ENCODE data around the gene DRD5. TPM values are rescaled to one million over a fixed set of nuclear protein-coding genes. Genes with fewer than 3 reads are reported as not detected.
"Not testable (repeated sequence)": the region's sequence is repeated elsewhere in the genome, so short reads cannot be mapped to it uniquely, and the experiment has no call there.

Gene DRD5
- total RNA-seq = not detected

GRCh38 chr4:9781343-9782135, at the start of gene DRD5:
Gene DRD5, plus strand, starts transcription at chr4:9781634. Its CDS starts 396 bp downstream, at chr4:9782030.
- DNase-seq (ENCODE audit: extremely low spot score in 2 of 2) = no peak
- intact Hi-C loops (cut with DNase I) = no loop called here
- no peaks in the 10 kb centered on the region for H3K36me3 ChIP-seq
- H3K9me3 ChIP-seq = no peaks in the 10 kb centered on the region
- no peaks in the 10 kb centered on the region for H3K27me3 ChIP-seq
- TF ChIP-seq CTCF (IDR thresholded peaks at IDR 0.05) (no peak), POLR2A (IDR thresholded peaks at IDR 0.05) (no peak), POLR2AphosphoS5 (IDR thresholded peaks at IDR 0.05; ENCODE audit: insufficient read depth in 1 of 2, low read depth in 1 of 2) (no peak)
- H3K27ac ChIP-seq = no peak within 1 kb of the TSS
- H3K4me1 ChIP-seq = no peaks in the 10 kb centered on the region
- no peak within 1 kb of the TSS for H3K4me3 ChIP-seq

- H3K36me3 ChIP-seq; H3K4me3 ChIP-seq; DNase-seq (ENCODE audit: extremely low spot score in 2 of 2); H3K27ac ChIP-seq; H3K27me3 ChIP-seq; H3K9me3 ChIP-seq; H3K4me1 ChIP-seq; intact Hi-C loops (cut with DNase I): not testable (repeated sequence)
These were observed 49.2 kb upstream of the DRD5 start for GRCh38 chr4:9732256-9732655.

- no peak for TF ChIP-seq POLR2AphosphoS5 (IDR thresholded peaks at IDR 0.05; ENCODE audit: insufficient read depth in 1 of 2, low read depth in 1 of 2)
- TF ChIP-seq CTCF (IDR thresholded peaks at IDR 0.05) = no peak
- TF ChIP-seq POLR2A (IDR thresholded peaks at IDR 0.05) = no peak
- no peak overlapping the region for H3K4me3 ChIP-seq
- H3K27me3 ChIP-seq = no peaks in the 10 kb centered on the region
- intact Hi-C loops (cut with DNase I) = no loop called here
- H3K27ac ChIP-seq = no peak overlapping the region
- H3K9me3 ChIP-seq = no peaks in the 10 kb centered on the region
- no peaks in the 10 kb centered on the region for H3K4me1 ChIP-seq
- DNase-seq (ENCODE audit: extremely low spot score in 2 of 2) = no peak
- no peaks in the 10 kb centered on the region for H3K36me3 ChIP-seq
These were observed 45.9 kb upstream of the DRD5 start for GRCh38 chr4:9735515-9735914.

GRCh38 chr4:9737280-9737679, 44.2 kb upstream of the DRD5 start:
- DNase-seq (ENCODE audit: extremely low spot score in 2 of 2); H3K4me1 ChIP-seq; H3K36me3 ChIP-seq; H3K9me3 ChIP-seq; H3K27ac ChIP-seq; H3K27me3 ChIP-seq; H3K4me3 ChIP-seq; intact Hi-C loops (cut with DNase I): not testable (repeated sequence)

GRCh38 chr4:9743789-9744188, 37.6 kb upstream of the DRD5 start:
- DNase-seq (ENCODE audit: extremely low spot score in 2 of 2); intact Hi-C loops (cut with DNase I); H3K27me3 ChIP-seq; H3K9me3 ChIP-seq; H3K36me3 ChIP-seq; H3K27ac ChIP-seq; H3K4me1 ChIP-seq; H3K4me3 ChIP-seq: not testable (repeated sequence)

- no peak for DNase-seq (ENCODE audit: extremely low spot score in 2 of 2)
These were observed 35.7 kb upstream of the DRD5 start for GRCh38 chr4:9745782-9746181.

More at GRCh38 chr4:9745782-9746181, 35.7 kb upstream of the DRD5 start:
- Histone ChIP-seq H3K4me1 (no peaks in the 10 kb centered on the region), H3K27ac (no peak overlapping the region), H3K36me3 (no peaks in the 10 kb centered on the region), H3K4me3 (no peak overlapping the region), H3K9me3 (no peaks in the 10 kb centered on the region), H3K27me3 (no peaks in the 10 kb centered on the region)
- intact Hi-C loops (cut with DNase I) = no loop called here
- TF ChIP-seq POLR2A (IDR thresholded peaks at IDR 0.05) = no peak
- no peak for TF ChIP-seq CTCF (IDR thresholded peaks at IDR 0.05)
- no peak for TF ChIP-seq POLR2AphosphoS5 (IDR thresholded peaks at IDR 0.05; ENCODE audit: insufficient read depth in 1 of 2, low read depth in 1 of 2)

Data from vagina (tissue), 2 donors.